Body of pancreas (tissue), 4 donors: ENCODE results near the gene ASIC2.

Source experiments
- CTCF ChIP-seq, 7 experiments: fragments of 450-650 bp in 4 of 7; fragments of 200-600 bp in 3 of 7; sonication (generic) in 3 of 7; IDR thresholded peaks; one replicate each; pipeline ENCODE4 v1.5.1; 2016 to 2019; ENCODE audit warnings: antibody characterized with exemption in 7 of 7
- POLR2A ChIP-seq, 3 donors: fragments of 450-650 bp; IDR thresholded peaks; one replicate each; pipeline ENCODE4 v1.6.1; 2016; ENCODE audit warnings: antibody characterized with exemption in 3 of 3, mild to moderate bottlenecking in 2 of 3

DNA sequence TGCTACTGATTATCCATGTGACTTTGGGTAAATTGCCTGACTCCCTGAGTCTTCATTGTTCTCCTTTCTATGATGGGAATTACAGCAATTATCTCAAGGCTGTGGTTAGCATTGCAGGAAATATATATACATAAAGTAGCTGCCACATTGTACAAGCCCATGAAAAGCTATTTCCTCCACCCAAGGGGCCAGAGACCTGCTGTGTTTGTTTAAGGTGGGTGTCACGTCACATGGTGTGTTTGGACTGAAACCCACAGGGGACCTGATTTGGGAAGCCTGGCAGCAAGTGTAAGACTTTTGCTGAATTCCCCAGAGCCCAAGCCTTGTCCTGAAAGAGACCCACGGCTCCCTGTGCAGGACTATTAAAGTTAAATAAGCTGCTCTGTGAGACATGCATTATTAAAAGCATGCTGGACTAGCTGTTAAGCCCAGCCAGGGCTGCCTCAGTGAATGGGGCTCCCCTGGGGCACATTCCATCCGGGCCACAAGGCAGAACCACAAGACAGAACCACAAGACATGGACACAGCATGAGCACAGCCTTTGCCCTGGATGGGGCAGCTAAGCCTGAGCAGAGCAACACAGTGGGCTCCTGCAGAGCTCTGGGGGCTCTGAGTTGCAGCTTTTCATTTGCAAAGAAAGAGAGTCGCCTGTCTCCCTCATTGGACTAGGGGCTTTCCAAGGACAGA is 152.5 kb downstream of the ASIC2 start:
- TF ChIP-seq CTCF (IDR thresholded peaks at IDR 0.05) (no peak), POLR2A (IDR thresholded peaks at IDR 0.05) (no peak)
